GM10847 (cell line): ENCODE results near the gene TMEM47.

Experiments
- POLR2A ChIP-seq: IDR thresholded peaks from 2 replicates; pipeline ENCODE4 v1.6.1; 2011; ENCODE audit not compliant: insufficient read length; ENCODE audit errors: extremely low read depth

The TMEM47 gene

GRCh38 chrX:34629572-34629971 is 27.5 kb downstream of the TMEM47 start:
- TF ChIP-seq POLR2A = no peak

- TF ChIP-seq POLR2A = no peak
Observed at GRCh38 chrX:34624416-34624815, 32.7 kb downstream of the TMEM47 start.

- TF ChIP-seq POLR2A = no peak
Observed at GRCh38 chrX:34619920-34620319, 37.2 kb downstream of the TMEM47 start.

GRCh38 chrX:34612036-34612435 is 45.0 kb downstream of the TMEM47 start:
- TF ChIP-seq POLR2A = no peak

GRCh38 chrX:34598362-34598761 is 58.7 kb downstream of the TMEM47 start:
- TF ChIP-seq POLR2A = no peak

GRCh38 chrX:34586936-34587335 is 70.1 kb downstream of the TMEM47 start:
- no peak for TF ChIP-seq POLR2A

- TF ChIP-seq POLR2A = no peak
Observed at GRCh38 chrX:34586346-34586911, 70.7 kb downstream of the TMEM47 start.

GRCh38 chrX:34585561-34585960 is 71.5 kb downstream of the TMEM47 start:
- no peak for TF ChIP-seq POLR2A

GRCh38 chrX:34584781-34585180 is 72.3 kb downstream of the TMEM47 start:
- TF ChIP-seq POLR2A = no peak

- TF ChIP-seq POLR2A = no peak
Observed at GRCh38 chrX:34580069-34580468, 77.0 kb downstream of the TMEM47 start.

- no peak for TF ChIP-seq POLR2A
Observed at GRCh38 chrX:34578237-34578636, 78.8 kb downstream of the TMEM47 start.
